ENCODE results near the gene GABRE.

GRCh38 chrX:151922692-151923091 is 51.8 kb downstream of the GABRE start:
- TF ChIP-seq MAX (IDR thresholded peaks at IDR 0.05; ENCODE audit: low read depth, low read length): no peak
- TF ChIP-seq, protein P1, sequence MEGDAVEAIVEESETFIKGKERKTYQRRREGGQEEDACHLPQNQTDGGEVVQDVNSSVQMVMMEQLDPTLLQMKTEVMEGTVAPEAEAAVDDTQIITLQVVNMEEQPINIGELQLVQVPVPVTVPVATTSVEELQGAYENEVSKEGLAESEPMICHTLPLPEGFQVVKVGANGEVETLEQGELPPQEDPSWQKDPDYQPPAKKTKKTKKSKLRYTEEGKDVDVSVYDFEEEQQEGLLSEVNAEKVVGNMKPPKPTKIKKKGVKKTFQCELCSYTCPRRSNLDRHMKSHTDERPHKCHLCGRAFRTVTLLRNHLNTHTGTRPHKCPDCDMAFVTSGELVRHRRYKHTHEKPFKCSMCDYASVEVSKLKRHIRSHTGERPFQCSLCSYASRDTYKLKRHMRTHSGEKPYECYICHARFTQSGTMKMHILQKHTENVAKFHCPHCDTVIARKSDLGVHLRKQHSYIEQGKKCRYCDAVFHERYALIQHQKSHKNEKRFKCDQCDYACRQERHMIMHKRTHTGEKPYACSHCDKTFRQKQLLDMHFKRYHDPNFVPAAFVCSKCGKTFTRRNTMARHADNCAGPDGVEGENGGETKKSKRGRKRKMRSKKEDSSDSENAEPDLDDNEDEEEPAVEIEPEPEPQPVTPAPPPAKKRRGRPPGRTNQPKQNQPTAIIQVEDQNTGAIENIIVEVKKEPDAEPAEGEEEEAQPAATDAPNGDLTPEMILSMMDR (IDR thresholded peaks at IDR 0.05; ENCODE audit: low read depth, low read length): no peak

Measured in NB4 (cell line).